K562 (cell line): Measurements from ENCODE around the gene PRMT6. TPM values are rescaled to one million over a fixed set of nuclear protein-coding genes. Genes with fewer than 3 reads are reported as not detected.

Source experiments
- ATAC-seq: fragments of 200-7000 bp; cut with Tn5 transposase; 3 replicates; pipeline ENCODE4 v1.9.1; 2020; ENCODE audit warnings: moderate library complexity
- BruUV-seq: library from RNA; stranded (reverse); fragments of 400-500 nt; replicated peaks from 2 replicates; lab custom pipeline; 2021; lab: Mats Ljungman, UMichigan
- CTCF ChIA-PET: fragments of 300-600 bp; formaldehyde crosslinking; extraction: SDS; loops from one replicate; lab custom pipeline; 2021; ENCODE audit warnings: low intra/inter-chr PET ratio; lab: Yijun Ruan, JAX
- POLR2A ChIA-PET: fragments of 300-600, 350-650 bp; sonication (Branson Sonifier 250); formaldehyde crosslinking; extraction: SDS; loops from one replicate; lab custom pipeline; 2021; ENCODE audit warnings: antibody characterized with exemption, inconsistent platforms; lab: Yijun Ruan, JAX
- DNase-seq, 4 experiments: peaks; one replicate each; pipeline versions ENCODE4 v3.0.0 to v3.0.0-alpha.2; 2011 to 2018; ENCODE audit warnings: low spot score in 3 of 4, mixed read lengths in 3 of 4; ENCODE audit errors: extremely low read depth in 1 of 4
- FAIRE-seq: peaks from 2 replicates; lab custom pipeline; 2011; peaks lifted over from hg19 to GRCh38; lab: Jason Lieb, UNC
- H2AFZ ChIP-seq: 2 replicates; pipeline ENCODE4 v1.6.0; 2011; ENCODE audit warnings: low read depth, low read length, control low read depth, inconsistent platforms
- H3K27ac ChIP-seq: fragments of 200-600 bp; 3 replicates; pipeline ENCODE4 v1.8.0; 2011; ENCODE audit warnings: low read depth, mild to moderate bottlenecking, control low read depth, inconsistent platforms, low read length, moderate library complexity, mixed read lengths; ENCODE audit errors: extremely low read depth
- H3K27me3 ChIP-seq, 2 experiments: fragments of 300-600 bp in 1 of 2; 2 replicates in 1 of 2; 3 replicates in 1 of 2; pipeline versions ENCODE4 v1.6.0 to v1.8.0; 2011; ENCODE audit warnings: inconsistent platforms in 2 of 2, low read length in 2 of 2, mild to moderate bottlenecking in 1 of 2, mixed read lengths in 1 of 2, moderate library complexity in 1 of 2; ENCODE audit not compliant: control insufficient read depth in 2 of 2, insufficient read depth in 2 of 2
- H3K36me3 ChIP-seq: fragments of 300-600 bp; 3 replicates; pipeline ENCODE4 v1.8.0; 2011; ENCODE audit warnings: mild to moderate bottlenecking, low read length, inconsistent platforms; ENCODE audit not compliant: control insufficient read depth, insufficient read depth
- H3K4me1 ChIP-seq, 2 experiments: fragments of 200-600 bp in 1 of 2; replicated peaks in 1 of 2; 2 replicates in 1 of 2; 3 replicates in 1 of 2; pipeline versions ENCODE4 v1.5.1 to v1.8.0; 2011; ENCODE audit warnings: inconsistent platforms in 2 of 2, low read length in 2 of 2, mild to moderate bottlenecking in 1 of 2, mixed read lengths in 1 of 2, moderate library complexity in 1 of 2; ENCODE audit not compliant: control insufficient read depth in 2 of 2, insufficient read depth in 2 of 2
- H3K4me2 ChIP-seq: 2 replicates; pipeline ENCODE4 v1.6.1; 2011; ENCODE audit warnings: low read length, control low read depth, inconsistent platforms, mixed read lengths; ENCODE audit not compliant: insufficient read depth
- H3K4me3 ChIP-seq: fragments of 200-600 bp; sonication (generic), shearing (Covaris generic); 2 replicates; pipeline ENCODE4 v1.5.1; 2016; ENCODE audit warnings: control low read depth, inconsistent platforms
- H3K79me2 ChIP-seq: fragments of 200-600 bp; 3 replicates; pipeline ENCODE4 v1.8.0; 2011; ENCODE audit warnings: low read length, inconsistent platforms; ENCODE audit not compliant: control insufficient read depth, insufficient read depth
- H3K9ac ChIP-seq, 2 experiments: 2 replicates each; pipeline versions ENCODE4 v1.6.0 to v1.6.1; 2011; ENCODE audit warnings: low read depth in 2 of 2, low read length in 2 of 2, control low read depth in 1 of 2, inconsistent platforms in 1 of 2, mild to moderate bottlenecking in 1 of 2, mixed read lengths in 1 of 2; ENCODE audit not compliant: insufficient read depth in 1 of 2
- H3K9me1 ChIP-seq: one replicate; pipeline ENCODE4 v1.6.0; 2011; ENCODE audit warnings: inconsistent platforms, mild to moderate bottlenecking, low read length, moderate library complexity; ENCODE audit not compliant: control insufficient read depth, insufficient read depth
- H3K9me3 ChIP-seq: replicated peaks from 2 replicates; pipeline ENCODE4 v1.5.1; 2011; ENCODE audit warnings: low read depth, low read length, inconsistent platforms; ENCODE audit not compliant: control insufficient read depth, insufficient read depth
- H4K20me1 ChIP-seq: replicated peaks from 2 replicates; pipeline ENCODE4 v1.6.1; 2011; ENCODE audit warnings: low read length, inconsistent platforms, mixed read lengths; ENCODE audit not compliant: control insufficient read depth, insufficient read depth
- HDAC6 ChIP-seq: IDR thresholded peaks from 2 replicates; pipeline ENCODE4 v1.6.1; 2012; ENCODE audit warnings: low read depth, mild to moderate bottlenecking, control low read depth, inconsistent platforms, low read length, moderate library complexity
- WGBS: fragments of 100-300 bp; shearing (Covaris generic); methylation state at CpG from one replicate; pipeline ENCODE4 v1.1.6; 2016; ENCODE audit warnings: low coverage, mixed read lengths; ENCODE audit not compliant: insufficient coverage; ENCODE audit errors: missing lambda C conversion rate; 5-methylcytosine and 5-hydroxymethylcytosine counted together
- in situ Hi-C: fragments of 300-500 bp; cut with MboI; formaldehyde crosslinking; loops from 4 replicates; pipeline ENCODE4 v1.15.0; 2018; ENCODE audit warnings: inconsistent platforms, mixed read lengths
- intact Hi-C: fragments of 100-400 bp; cut with micrococcal nuclease; formaldehyde crosslinking; loops from 2 replicates; pipeline ENCODE4 v1.14.2; 2022
- polyA plus RNA-seq, 8 experiments: library from polyadenylated mRNA; depleted of rRNA in 4 of 8; stranded (reverse) in 5 of 8; unstranded in 3 of 8; fragments of >200 nt; fragmentation: Nextera tagmentation in 2 of 8; fragmentation: Illumina TruSeq in 1 of 8; extraction: Ambion mirVana in 2 of 8; extraction: Trizol in 1 of 8; gene quantifications; 2 replicates each; pipeline versions ENCODE4 v1.2.1 to v1.2.3, GENCODE V29; 2011 to 2014; ENCODE audit warnings: inconsistent platforms in 1 of 8, missing spikeins in 1 of 8
- total RNA-seq, 7 experiments: library from RNA; depleted of rRNA in 6 of 7; stranded (reverse); fragments of >200 nt in 6 of 7; fragmentation: Illumina TruSeq in 2 of 7; extraction: Trizol in 2 of 7; gene quantifications; 2 replicates each; pipeline versions ENCODE4 v1.2.1 to v1.2.3, GENCODE V29; 2011 to 2021; ENCODE audit warnings: low replicate concordance in 1 of 7
- TF ChIP-seq, protein P1 (sequence below), 2 experiments: IDR thresholded peaks in 1 of 2; conservative IDR thresholded peaks in 1 of 2; 2 replicates each; pipeline ENCODE4 v1.6.1; 2016; ENCODE audit warnings: low read depth in 2 of 2, mild to moderate bottlenecking in 1 of 2, missing compliant biosample characterization in 1 of 2, missing genetic modification characterization in 1 of 2, moderate library complexity in 1 of 2

PRMT6 gene
- total and polyA plus RNA-seq, 9 of the 15 experiments (the other 6 are each of a cell fraction or from before 2014, with no cell fraction given), result 6.1 to 36.9 (median 29.4) TPM

DNA sequence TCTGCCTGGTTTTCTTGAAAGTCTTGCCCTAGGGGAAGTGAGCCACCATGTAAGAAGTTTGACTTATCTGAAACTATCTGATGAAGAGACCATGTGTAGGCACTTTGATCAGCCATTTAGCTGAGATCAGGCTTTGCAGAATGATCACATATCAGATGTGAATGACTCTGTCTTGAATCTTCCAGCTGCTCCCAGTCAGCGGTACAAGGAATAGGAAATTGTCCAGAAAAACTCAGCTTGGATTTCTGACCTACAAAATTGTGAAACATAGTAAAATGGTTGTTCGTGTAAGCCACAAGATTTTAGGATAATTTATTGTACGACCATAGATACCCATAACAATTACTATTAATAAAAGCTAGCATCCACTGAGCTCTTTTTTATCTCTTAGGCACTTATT is 42.5 kb downstream of the PRMT6 start:
- ChIA-PET CTCF (interaction anchor here (0.7 kb wide), 1 partner anchor 20 kb away, joined by 3 read pairs; no protein-coding TSS in a partner anchor), POLR2A (no interaction called here)
- Histone ChIP-seq H3K79me2 (no peaks in the 10 kb centered on the region), H3K9me3 (no peaks in the 10 kb centered on the region), H4K20me1 (no peaks in the 10 kb centered on the region), H3K27ac (no peak overlapping the region), H3K9ac (no peak overlapping the region), H3K27me3 (no peaks in the 10 kb centered on the region), H2AFZ (no peak overlapping the region), H3K4me1 (no peaks in the 10 kb centered on the region), H3K9me1 (no peaks in the 10 kb centered on the region), H3K4me3 (no peak overlapping the region), H3K4me2 (no peak overlapping the region), H3K36me3 (no peaks in the 10 kb centered on the region)
- DNase-seq (no peak), FAIRE-seq (no peak), ATAC-seq (no peak)
- in situ Hi-C loops, result no loop called here
- WGBS, result 3% methylated on average over 3 of the region's 3 CpGs
- BruUV-seq, result no TSS peak
- intact Hi-C loops, result no loop called here
- TF ChIP-seq, protein P1, sequence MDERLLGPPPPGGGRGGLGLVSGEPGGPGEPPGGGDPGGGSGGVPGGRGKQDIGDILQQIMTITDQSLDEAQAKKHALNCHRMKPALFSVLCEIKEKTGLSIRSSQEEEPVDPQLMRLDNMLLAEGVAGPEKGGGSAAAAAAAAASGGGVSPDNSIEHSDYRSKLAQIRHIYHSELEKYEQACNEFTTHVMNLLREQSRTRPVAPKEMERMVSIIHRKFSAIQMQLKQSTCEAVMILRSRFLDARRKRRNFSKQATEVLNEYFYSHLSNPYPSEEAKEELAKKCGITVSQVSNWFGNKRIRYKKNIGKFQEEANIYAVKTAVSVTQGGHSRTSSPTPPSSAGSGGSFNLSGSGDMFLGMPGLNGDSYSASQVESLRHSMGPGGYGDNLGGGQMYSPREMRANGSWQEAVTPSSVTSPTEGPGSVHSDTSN (CRISPR knock-in tag; IDR thresholded peaks at IDR 0.05; ENCODE audit: low read depth), result no peak
- TF ChIP-seq, protein P1 (tag; conservative IDR thresholded peaks at IDR 0.05; ENCODE audit: low read depth), result no peak
- TF ChIP-seq HDAC6, result no peak
